Skin epidermis (tissue), 12 donors: ENCODE measurements around the gene NEU4.
A peak's percentile ranks its signal among the peaks of the same experiment; 100 is the strongest.

Experiments used
- H3K27ac ChIP-seq, 21 experiments: fragments of 200-600 bp; sonication (generic) in 11 of 21; one replicate each; pipeline ENCODE4 v1.5.0; 2020; ENCODE audit warnings: mild to moderate bottlenecking in 3 of 21, inconsistent platforms in 2 of 21, moderate library complexity in 2 of 21
- H3K4me3 ChIP-seq, 7 experiments: fragments of 200-600 bp; sonication (generic) in 2 of 7; one replicate each; pipeline ENCODE4 v1.5.0; 2020; ENCODE audit warnings: inconsistent platforms in 2 of 7, mild to moderate bottlenecking in 2 of 7, moderate library complexity in 1 of 7

The NEU4 gene

DNA sequence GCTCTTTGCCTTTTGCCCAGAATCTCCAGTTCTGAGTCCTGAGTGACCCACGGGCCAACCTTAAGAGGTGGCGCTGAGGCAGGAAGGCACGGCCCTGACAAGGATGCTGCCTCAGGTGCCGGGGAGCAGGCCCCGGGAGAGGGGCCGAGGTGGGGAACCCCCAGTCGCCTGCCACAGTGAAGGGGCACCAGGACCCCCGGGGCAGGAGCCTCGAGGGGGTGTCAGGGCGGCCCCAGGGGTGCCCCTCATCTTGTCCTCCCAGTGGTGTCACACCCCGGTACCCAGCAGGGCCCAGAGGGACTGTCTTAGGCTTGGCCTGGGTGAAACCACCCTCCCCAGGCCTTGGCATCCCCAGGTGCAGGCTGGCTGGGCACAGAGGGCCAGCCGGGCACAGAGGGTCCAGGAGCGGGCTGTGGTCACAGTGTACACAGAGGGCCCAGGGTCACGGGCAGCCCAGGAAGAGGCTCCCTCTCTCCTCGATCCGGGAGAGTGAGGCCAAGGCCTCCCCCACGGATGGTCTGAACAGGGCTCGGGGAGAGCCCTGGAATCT is 48.7 kb downstream of the NEU4 start:
- Histone ChIP-seq H3K4me3 (peak overlapping the region in 6 of 7 experiments; percentile 15 to 36 (median 24)), H3K27ac (peak overlapping the region in 10 of 21 experiments; percentile 5 to 92 (median 84))

DNA sequence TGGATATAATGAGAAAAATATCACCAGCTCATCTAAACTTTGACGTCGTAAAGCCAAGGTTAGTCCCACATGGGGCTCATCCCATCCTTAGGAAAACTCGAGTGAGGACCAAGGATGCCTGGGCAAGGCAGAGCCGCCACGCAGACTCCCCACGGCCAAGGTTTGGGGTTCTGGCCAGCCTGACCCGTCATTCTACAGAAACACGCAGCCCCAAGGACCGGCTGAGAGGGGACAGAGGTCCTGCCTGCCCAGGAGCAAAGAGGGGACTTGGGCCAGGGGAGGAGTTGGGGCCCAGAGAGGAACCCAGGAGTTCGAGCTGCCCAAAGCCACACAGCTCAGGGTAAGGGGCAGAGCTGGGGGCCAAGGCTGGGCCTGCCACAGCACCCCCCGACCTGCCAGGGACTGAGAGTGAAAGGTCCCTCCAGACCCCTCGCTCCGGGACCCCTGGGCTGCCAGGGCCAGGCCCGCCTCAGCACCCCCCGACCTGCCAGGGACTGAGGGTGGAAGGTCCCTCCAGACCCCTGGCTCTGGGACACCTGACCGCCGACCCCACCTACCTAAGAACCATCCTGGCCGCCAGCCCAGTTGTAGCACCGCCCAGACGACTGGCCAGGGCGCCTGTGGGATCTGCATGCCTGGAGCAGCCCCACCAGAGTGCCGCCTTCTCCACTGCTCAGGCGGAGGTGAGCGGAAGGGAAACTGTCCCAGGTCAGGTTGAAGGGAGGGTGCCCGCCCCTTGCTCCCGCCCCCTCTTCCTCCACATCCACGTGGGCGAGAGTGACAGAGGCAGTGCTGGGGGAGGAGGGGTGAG is 49.4 kb downstream of the NEU4 start, which contains the start of gene PDCD1:
Gene PDCD1, minus strand, starts transcription at position 689 of the 811 bp plus-strand sequence. Its CDS starts 56 bp downstream, at position 633.
- Histone ChIP-seq H3K27ac (peak within 1 kb of the TSS in 20 of 21 experiments; percentile 60 to 92 (median 84)), H3K4me3 (peak within 1 kb of the TSS; percentile 4 to 36 (median 23))

DNA sequence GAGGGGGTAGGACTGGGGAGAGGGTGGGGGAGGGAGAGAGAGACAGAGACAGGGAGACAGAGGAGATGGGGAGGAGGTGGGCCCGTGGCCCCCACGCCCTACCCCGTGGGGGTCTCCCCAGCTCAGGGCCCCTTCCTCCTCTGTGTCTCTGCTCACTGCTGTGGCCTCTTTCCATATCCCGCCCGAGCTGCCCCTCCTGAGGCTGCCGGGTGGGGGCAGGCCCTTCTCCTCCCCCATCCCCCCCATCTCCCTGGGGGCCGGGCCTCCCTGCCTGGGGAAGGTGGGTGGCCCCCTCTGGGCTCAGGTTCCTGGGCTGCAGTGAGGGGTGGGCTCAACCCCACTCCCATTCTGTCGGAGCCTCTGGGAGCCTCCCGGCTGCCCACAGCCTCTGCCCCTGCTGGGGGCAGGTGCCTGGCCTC is 50.0 kb downstream of the NEU4 start:
- H3K27ac ChIP-seq: peak overlapping the region in 20 of 21 experiments; percentile 60 to 92 (median 84)
- H3K4me3 ChIP-seq: peak overlapping the region; percentile 3 to 36 (median 18)

DNA sequence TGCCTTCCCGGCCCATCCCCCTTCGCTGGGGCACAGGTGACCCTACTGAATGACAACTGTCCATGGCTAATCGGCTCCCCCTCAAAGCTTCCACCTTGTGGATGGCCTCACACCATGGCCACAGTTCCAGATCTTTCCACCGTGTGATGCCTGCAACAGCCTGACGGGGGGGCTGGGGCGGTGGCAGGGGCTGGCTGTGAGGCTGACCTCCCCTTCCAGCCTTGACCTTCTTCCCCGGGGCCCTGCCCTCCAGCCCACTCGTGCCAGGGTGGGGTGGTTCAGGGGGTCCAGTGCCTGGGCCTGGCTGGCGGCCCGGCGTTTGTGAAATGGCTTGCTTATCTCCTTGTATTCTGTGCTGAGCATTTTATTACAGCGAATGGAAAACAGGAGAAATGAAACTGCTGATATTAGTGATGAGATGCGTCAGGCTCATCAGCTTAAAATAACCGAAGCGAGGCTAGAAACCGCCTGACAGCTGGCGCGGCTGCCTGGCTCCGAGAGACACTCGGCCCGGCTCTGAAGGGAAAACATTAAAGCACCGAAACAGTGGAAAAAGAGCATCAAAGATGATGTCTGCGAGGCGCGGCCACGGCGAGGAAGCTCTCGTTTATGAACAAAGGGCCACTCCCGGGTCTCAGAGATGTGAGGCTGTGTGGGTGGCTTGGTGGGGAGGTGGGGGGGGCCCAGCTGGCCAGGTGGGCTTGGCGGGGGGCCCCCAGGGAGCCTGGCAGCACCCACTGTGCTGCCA is 50.6 kb downstream of the NEU4 start:
- Histone ChIP-seq H3K27ac (peak overlapping the region in 20 of 21 experiments; percentile 60 to 92 (median 84)), H3K4me3 (peak overlapping the region in 6 of 7 experiments; percentile 3 to 36 (median 20))

DNA sequence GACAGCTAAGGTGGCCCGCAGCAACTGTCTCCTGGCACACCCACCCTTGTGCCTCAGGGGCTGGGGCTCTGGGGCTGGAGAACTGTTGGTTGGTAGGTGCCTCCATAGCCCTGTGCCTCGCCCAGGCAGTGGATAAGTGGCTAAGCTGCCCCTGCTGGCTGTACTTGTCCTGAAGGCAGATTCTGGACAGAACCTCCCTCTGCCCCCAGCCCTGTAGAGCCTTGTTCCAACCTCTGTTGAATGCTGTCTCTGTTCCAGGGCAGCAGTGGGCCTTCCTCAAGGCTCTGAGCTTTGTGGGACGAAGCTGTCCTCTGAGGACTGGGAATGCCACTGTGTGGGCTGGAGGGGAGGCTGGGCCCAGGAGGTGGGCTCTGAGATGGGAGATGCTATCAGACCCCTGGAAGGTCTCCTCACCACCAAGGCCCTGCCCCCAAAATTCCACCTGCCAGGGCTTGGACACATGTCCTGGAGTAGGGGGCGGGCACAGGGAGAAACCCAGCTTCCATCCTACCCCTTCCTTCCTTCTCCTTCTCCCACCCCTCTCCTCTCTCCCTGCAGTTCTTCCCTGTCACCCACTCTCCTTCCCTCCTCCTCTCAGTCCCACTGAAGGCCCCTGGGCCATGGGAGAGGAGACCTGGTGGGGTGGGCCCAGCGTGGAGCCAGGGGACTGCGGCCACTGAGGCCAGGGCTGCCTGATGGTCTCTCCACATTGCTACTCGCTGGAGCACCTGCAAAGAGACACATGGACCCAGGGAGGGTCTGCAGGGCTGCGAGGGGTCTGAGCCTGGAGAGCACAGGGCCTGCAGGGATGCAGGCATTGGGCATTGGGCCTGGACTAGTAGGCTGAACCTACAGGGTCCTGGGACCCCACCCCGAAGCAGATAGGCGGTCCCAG is 51.4 kb downstream of the NEU4 start:
- Histone ChIP-seq H3K4me3 (peak overlapping the region in 5 of 7 experiments; percentile 3 to 36 (median 18)), H3K27ac (peak overlapping the region in 20 of 21 experiments; percentile 60 to 92 (median 84))

DNA sequence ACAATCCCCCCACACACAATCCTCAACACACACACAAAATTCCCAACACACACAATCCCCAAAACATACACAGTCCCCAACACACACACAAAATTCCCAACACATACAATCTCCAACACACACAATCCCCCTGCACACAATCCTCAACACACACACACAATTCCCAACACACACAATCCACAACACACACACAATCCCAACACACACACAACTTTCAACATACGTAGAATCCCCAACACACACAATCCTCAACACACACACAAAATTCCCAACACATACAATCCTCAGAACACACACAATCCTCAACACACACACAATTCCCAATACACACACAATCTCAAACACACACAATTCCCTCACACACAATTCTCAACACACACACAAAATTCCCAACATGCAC is 52.3 kb downstream of the NEU4 start:
- H3K27ac ChIP-seq: peak overlapping the region in 5 of 21 experiments; percentile 8 to 92 (median 90)
- H3K4me3 ChIP-seq: no peak overlapping the region

DNA sequence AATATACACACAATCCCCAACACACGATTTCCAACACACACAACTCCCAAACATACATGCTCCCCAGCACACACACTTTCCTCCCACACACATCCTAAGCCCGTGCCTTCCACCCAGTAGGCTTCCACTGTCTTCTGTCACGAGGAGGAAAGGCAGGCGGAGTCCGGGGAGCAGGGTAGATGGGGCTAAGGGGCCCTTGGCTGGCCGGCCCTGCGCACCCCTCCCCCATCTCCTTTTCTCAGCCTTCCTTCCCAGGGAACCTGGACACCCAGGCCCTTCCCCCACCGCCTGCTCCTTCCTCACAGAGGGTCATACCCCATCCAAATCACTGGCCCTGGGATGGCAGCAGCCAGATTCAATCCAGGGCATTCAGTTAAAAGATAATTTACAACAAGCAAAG is 53.1 kb downstream of the NEU4 start:
- H3K4me3 ChIP-seq: no peak overlapping the region
- peak overlapping the region in 3 of 21 experiments; percentile 4 to 92 (median 66) for H3K27ac ChIP-seq

DNA sequence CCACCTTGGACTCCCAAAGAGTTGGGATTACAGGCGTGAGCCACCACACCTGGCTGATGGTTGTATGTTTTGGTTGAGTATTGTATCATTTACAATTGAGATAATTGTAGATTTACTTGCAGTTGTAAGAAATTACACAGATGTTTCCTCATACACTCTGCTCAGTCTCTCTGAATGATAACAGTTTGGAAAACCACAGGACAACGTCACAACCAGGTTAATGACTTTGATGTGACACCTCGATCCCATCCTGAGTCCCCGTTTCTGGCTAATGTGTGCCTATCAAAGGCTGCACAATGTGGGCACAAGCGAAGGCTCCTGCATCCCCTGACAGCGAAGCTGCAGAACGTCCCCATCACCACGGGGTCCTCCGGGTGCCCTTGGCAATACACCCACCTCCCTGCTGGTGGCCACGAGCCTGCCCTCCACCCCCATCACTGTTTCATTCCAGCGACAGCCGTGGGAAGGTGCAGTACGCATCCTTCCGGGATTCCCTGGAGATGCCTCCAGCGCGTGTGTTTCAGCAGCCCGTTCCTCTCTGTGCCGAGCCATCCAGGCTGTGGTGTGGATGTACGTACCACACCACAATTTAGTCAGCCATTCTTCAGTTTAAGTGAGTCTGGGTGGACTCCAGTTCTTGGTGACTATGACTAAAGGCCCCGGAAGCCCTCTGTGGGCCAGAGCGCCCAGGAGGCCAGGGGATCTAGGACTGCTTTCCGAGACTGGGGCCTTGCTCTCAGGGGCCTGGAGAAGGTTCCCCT is 54.0 kb downstream of the NEU4 start:
- peak overlapping the region in 1 of 7 experiments; percentile 10 for H3K4me3 ChIP-seq
- peak overlapping the region in 10 of 21 experiments; percentile 18 to 83 (median 48) for H3K27ac ChIP-seq

DNA sequence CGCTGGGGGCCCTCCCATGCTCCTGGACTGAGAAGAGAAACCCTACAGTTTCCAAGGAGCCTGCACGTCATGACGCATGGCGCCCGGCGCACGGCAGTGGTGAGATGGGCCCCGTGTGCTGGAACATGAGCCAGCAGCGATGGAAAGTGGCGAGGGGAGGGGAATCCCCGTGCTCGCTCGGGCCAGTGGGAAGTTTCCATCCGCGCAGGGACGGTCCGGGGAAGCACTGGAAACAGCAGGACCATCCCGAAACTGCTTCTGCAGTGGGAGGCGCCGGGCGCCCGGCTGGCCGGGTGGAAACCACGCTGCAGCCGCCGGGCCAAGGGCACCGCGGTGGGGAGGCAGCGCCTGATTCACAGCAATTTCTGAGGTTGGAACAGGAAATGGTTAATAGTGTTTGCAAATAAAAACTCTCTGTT is 54.6 kb downstream of the NEU4 start:
- H3K4me3 ChIP-seq: peak overlapping the region in 1 of 7 experiments; percentile 10
- H3K27ac ChIP-seq: peak overlapping the region in 10 of 21 experiments; percentile 18 to 83 (median 48)

DNA sequence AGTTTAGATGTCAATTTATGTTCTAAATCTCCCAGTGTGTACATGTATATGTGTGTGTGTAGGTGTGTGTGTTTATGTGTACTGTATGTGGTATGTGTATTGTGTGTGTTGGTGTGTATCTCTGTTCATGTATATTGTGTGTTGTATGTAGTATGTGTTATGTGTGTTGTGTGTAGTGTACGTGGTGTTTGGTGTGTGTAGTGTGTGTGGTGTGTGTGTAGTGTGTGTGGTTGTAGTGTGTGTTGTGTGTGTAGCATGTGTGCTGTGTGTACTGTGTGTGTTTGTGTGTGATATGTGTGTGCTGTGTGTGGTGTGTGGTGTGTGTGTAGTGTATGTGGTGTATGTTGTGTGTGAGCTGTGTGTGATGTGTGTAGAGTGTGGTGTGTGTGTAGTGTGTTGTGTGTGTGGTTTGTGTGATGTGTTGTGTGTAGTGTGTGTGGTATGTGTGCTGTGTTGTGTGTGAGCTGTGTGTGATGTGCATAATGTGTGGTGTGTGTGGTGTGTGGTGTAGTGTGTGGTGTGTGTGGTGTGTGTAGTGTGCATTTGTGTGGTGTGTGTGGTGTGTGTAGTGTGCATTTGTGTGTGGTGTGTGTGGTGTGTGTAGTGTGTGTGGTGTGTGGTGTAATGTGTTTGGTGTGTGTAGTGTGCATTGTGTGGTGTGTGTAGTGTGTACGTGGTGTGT is 55.3 kb downstream of the NEU4 start:
- no peak overlapping the region for H3K4me3 ChIP-seq
- H3K27ac ChIP-seq: peak overlapping the region in 5 of 21 experiments; percentile 7 to 83 (median 63)

DNA sequence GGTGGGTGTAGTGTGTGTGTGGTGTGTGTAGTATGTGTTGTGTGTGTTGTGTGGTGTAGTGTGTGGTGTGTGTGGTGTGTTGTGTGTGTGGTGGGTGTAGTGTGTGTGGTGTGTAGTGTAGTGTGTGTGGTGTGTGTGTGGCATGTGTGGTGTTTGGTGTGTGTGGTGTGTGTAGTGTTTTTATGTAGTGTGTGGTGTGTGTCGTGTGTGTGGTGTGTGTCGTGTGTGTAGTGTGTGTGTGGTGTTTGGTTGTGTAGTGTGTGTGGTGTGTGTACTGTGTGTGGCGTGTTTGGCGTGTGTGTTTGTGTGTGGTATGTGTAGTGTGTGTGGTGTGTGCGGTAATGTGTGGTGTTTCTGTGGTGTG is 55.8 kb downstream of the NEU4 start:
- Histone ChIP-seq H3K27ac (peak overlapping the region in 2 of 21 experiments; percentile 63 to 83), H3K4me3 (no peak overlapping the region)

DNA sequence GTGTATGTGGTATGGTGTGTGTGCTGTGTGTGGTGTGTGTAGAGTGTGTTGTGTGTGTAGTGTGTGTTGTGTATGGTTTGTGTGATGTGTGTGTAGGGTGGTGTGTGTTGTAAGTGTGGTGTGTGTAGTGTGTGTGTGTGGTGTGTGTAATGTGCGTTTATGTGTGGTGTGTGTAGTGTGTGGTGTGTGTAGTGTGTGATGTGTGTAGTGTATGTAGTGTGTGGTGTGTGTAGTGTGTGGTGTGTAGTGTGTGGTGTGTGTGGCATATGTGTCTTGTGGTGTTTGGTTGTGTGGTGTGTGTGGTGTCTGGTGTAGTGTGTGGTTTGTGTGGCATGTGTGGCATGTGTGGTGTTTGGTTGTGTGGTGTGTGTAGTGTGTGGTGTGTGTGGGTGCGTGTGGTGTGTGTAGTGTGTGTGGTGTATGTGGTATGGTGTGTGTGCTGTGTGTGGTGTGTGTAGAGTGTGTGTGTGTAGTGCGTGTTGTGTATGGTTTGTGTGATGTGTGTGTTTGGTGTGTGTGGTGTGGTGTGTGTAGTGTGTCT is 56.5 kb downstream of the NEU4 start:
- Histone ChIP-seq H3K27ac (peak overlapping the region in 1 of 21 experiments; percentile 63), H3K4me3 (no peak overlapping the region)

DNA sequence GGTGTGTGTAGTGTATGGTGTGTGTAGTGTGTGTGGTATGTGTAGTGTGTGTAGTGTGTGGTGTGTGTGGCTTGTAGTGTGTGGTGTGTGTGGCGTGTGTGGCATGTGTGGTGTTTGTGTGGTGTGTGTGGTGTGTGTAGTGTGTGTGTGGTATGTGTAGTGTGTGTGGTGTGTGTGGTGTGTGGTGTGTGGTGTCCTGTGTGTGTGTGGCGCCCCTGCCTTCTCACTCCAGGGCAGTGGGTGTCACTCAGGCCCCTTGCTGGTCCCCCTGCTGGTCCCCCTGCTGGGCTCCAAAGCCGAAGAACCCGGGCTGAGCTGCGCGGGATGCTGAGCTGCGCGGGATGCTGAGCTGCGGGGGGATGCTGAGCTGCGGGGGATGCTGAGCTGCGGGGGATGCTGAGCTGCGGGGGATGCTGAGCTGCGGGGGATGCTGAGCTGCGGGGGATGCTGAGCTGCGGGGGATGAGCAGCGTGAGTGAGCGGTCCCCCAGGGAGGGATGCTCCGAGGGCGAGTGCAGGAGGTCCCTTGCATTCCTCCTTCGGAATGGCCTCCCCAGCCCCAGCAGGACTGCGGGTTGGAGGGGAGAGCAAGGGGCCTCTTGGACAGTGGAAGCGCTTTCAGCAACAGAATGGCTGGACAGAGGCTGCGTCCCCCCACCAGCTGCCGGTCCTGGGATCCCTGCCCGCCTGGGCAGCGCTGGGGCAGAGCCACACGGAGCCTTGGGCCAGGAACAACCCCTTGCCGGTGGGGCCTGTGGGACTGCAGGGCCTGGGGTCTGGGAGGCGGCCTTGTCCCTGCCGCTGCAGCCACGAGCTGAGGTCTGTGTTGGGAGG is 57.2 kb downstream of the NEU4 start:
- H3K4me3 ChIP-seq: no peak overlapping the region
- peak overlapping the region in 2 of 21 experiments; percentile 25 to 81 for H3K27ac ChIP-seq
